WTC11 (cell line): ENCODE results near the gene USP7. TPM values are rescaled to one million over a fixed set of nuclear protein-coding genes. Genes with fewer than 3 reads are reported as not detected.
A peak's percentile ranks its signal among the peaks of the same experiment; 100 is the strongest.

Experiments used
- ATAC-seq: fragments of 200-7000 bp; cut with Tn5 transposase; 2 replicates; pipeline ENCODE4 v1.10.0; 2021; ENCODE audit warnings: mild to moderate bottlenecking, moderate library complexity
- CTCF ChIA-PET: fragments of 300-600 bp; sonication (Branson Sonifier 250); formaldehyde crosslinking; loops from one replicate; lab custom pipeline; 2021; ENCODE audit warnings: antibody characterized with exemption; lab: Charles Lee
- POLR2A ChIA-PET: fragments of 350-600 bp; sonication (Branson Sonifier 250); formaldehyde crosslinking; loops from one replicate; lab custom pipeline; 2021; ENCODE audit warnings: antibody characterized with exemption; lab: Charles Lee
- DNase-seq: peaks from one replicate; pipeline ENCODE4 v3.0.0; 2021; ENCODE audit warnings: low spot score
- H3K27ac Mint-ChIP-seq: 2 replicates; pipeline ENCODE4 v1.8.0; 2021; ENCODE audit warnings: mixed read lengths
- H3K27me3 Mint-ChIP-seq: 2 replicates; pipeline ENCODE4 v1.8.0; 2021; ENCODE audit warnings: low read depth, mild to moderate bottlenecking, moderate library complexity, mixed read lengths
- H3K36me3 Mint-ChIP-seq: 2 replicates; pipeline ENCODE4 v1.8.0; 2021; ENCODE audit warnings: mixed read lengths
- H3K4me1 Mint-ChIP-seq: 2 replicates; pipeline ENCODE4 v1.8.0; 2022; ENCODE audit warnings: mixed read lengths
- H3K4me3 Mint-ChIP-seq: 2 replicates; pipeline ENCODE4 v1.8.0; 2021; ENCODE audit warnings: mild to moderate bottlenecking, moderate library complexity, mixed read lengths
- H3K9me3 Mint-ChIP-seq: 2 replicates; pipeline ENCODE4 v1.8.0; 2021; ENCODE audit warnings: mixed read lengths
- ETV6 ChIP-seq: sonication (generic); formaldehyde crosslinking; IDR thresholded peaks from 2 replicates; pipeline ENCODE4 v1.8.1; 2022; ENCODE audit warnings: mild to moderate bottlenecking, missing genetic modification reagents
- IRF2 ChIP-seq: sonication (generic); formaldehyde crosslinking; IDR thresholded peaks from 2 replicates; pipeline ENCODE4 v1.8.0; 2022; ENCODE audit warnings: low read depth, missing genetic modification reagents, borderline replicate concordance
- NFYB ChIP-seq: sonication (generic); formaldehyde crosslinking; conservative IDR thresholded peaks from 2 replicates; pipeline ENCODE4 v1.8.0; 2022; ENCODE audit warnings: low read depth, missing genetic modification reagents
- OVOL2 ChIP-seq: fragments of 250-450 bp; sonication (Bioruptor Pico); IDR thresholded peaks from 2 replicates; pipeline ENCODE4 v1.9.0; 2021; ENCODE audit warnings: mild to moderate bottlenecking, borderline replicate concordance
- PRRX2 ChIP-seq: fragments of 250-450 bp; sonication (Bioruptor Pico); IDR thresholded peaks from 2 replicates; pipeline ENCODE4 v1.8.0; 2021; ENCODE audit warnings: mild to moderate bottlenecking
- TCF7 ChIP-seq: sonication (generic); formaldehyde crosslinking; IDR thresholded peaks from 2 replicates; pipeline ENCODE4 v1.8.0; 2022; ENCODE audit warnings: mild to moderate bottlenecking, low read depth, missing genetic modification reagents, moderate library complexity
- ZNF121 ChIP-seq: sonication (generic); formaldehyde crosslinking; IDR thresholded peaks from 2 replicates; pipeline ENCODE4 v1.8.0; 2023; ENCODE audit warnings: missing genetic modification reagents
- total RNA-seq: library from RNA; stranded (reverse); gene quantifications from 3 replicates; pipeline ENCODE4 v1.2.3, GENCODE V29; 2021
- TF ChIP-seq, protein P1 (sequence below): sonication (generic); formaldehyde crosslinking; IDR thresholded peaks from 2 replicates; pipeline ENCODE4 v1.8.1; 2022; ENCODE audit warnings: mild to moderate bottlenecking, missing genetic modification reagents, moderate library complexity, borderline replicate concordance
- TF ChIP-seq, protein P2 (sequence below): sonication (generic); formaldehyde crosslinking; IDR thresholded peaks from 2 replicates; pipeline ENCODE4 v1.8.1; 2023; ENCODE audit warnings: mild to moderate bottlenecking, missing genetic modification reagents, borderline replicate concordance
- TF ChIP-seq, protein P3 (sequence below): fragments of 250-450 bp; sonication (Bioruptor Pico); IDR thresholded peaks from 2 replicates; pipeline ENCODE4 v1.9.0; 2021; ENCODE audit warnings: mild to moderate bottlenecking
- TF ChIP-seq, protein P4 (sequence below): sonication (generic); formaldehyde crosslinking; IDR thresholded peaks from 2 replicates; pipeline ENCODE4 v1.8.1; 2023; ENCODE audit warnings: mild to moderate bottlenecking, missing genetic modification reagents
- TF ChIP-seq, protein P5 (sequence below): sonication (generic); formaldehyde crosslinking; conservative IDR thresholded peaks from 2 replicates; pipeline ENCODE4 v1.8.1; 2023; ENCODE audit warnings: mild to moderate bottlenecking, low read depth, missing genetic modification reagents, moderate library complexity
- TF ChIP-seq, protein P6 (sequence below): fragments of 250-450 bp; sonication (Bioruptor Pico); IDR thresholded peaks from 2 replicates; pipeline ENCODE4 v2.1.2; 2022; ENCODE audit warnings: mild to moderate bottlenecking, moderate library complexity
- TF ChIP-seq, protein P7 (sequence below): fragments of 200-600 bp; IDR thresholded peaks from 2 replicates; pipeline ENCODE4 v1.8.0; 2022; ENCODE audit warnings: antibody characterized with exemption
- TF ChIP-seq, protein P8 (sequence below): sonication (generic); formaldehyde crosslinking; IDR thresholded peaks from 2 replicates; pipeline ENCODE4 v1.8.0; 2023; ENCODE audit warnings: mild to moderate bottlenecking, missing genetic modification reagents

Gene USP7
- total RNA-seq, 1 experiment from 2014 or later, result 211 TPM

DNA sequence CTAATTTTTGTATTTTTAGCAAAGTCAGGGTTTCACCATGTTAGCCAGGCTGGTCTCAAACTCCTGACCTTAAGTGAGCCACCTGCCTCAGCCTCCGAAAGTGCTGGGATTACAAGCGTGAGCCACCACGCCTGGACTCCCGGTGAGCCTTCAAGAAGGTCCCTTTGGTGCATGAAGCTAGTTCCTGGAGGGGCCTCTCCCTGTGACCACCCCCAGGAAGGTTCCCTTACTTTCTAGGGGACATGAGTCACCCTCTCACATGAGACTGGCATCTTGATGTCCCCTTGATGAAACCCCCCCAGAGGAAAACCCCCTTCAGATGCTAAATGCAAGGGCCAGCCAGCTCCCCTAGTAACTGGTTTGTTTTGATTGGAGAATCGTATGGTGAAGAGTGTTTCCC is 107.7 kb downstream of the USP7 start:
- peaks cover 66% of the 10 kb centered on the region for H3K36me3 Mint-ChIP-seq

DNA sequence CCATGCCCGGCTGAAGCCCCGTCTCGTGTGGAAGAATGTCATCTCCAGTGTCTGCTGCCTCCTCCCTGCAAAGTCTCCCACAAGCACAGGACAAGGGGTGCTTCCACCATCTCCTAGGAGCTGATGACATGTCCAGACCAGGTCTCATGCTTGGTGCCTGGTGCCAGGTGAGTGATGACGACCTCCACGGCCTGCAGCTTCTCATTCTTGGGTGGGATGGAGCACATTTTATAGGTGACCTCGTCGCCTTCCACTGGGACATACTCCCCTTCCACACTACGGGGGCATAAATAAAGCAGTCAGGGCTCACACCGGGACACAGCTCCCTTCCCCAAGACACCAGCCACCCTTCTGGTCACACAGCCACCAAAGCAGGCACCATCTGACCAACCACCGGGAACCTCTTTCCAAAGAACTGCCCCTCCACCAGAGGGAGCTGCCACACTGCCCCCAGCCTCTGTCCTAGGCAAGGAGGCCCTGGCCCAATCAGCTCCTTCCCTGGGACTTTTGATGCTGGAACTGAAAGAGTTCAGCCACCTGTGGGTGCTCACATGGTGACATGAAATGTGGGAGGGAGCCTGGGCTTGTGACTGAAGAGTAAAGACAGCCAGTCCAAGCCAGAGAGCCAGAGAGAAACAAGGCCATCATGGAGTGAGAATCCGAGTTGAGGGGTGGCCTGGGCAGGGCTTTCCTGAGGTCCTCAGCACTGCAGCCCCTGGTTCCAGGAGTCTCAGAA is 108.5 kb downstream of the USP7 start:
- no peak for DNase-seq
- Mint-ChIP-seq H3K9me3 (no peaks in the 10 kb centered on the region), H3K4me3 (no peak overlapping the region), H3K36me3 (peaks cover 71% of the 10 kb centered on the region), H3K4me1 (peaks cover 53% of the 10 kb centered on the region), H3K27ac (peak overlapping the region; percentile 93), H3K27me3 (no peaks in the 10 kb centered on the region)
- ATAC-seq, result no peak
- ChIA-PET CTCF (interaction anchor here (1.0 to 3.4 kb wide), 6 partner anchors 8 to 30 kb away, joined by 5 to 12 read pairs (median 6); partner anchors contain the start of gene CARHSP1), POLR2A (interaction anchor here (2.5 kb wide), 1 partner anchor 13 kb away, joined by 10 read pairs; the partner anchor contains the start of gene CARHSP1)
- no peak for TF ChIP-seq ETV6 (CRISPR knock-in tag)
- TF ChIP-seq PRRX2 (CRISPR knock-in tag), result no peak
- no peak for TF ChIP-seq OVOL2 (CRISPR knock-in tag)
- TF ChIP-seq ZNF121 (CRISPR knock-in tag), result no peak
- TF ChIP-seq, protein P1, sequence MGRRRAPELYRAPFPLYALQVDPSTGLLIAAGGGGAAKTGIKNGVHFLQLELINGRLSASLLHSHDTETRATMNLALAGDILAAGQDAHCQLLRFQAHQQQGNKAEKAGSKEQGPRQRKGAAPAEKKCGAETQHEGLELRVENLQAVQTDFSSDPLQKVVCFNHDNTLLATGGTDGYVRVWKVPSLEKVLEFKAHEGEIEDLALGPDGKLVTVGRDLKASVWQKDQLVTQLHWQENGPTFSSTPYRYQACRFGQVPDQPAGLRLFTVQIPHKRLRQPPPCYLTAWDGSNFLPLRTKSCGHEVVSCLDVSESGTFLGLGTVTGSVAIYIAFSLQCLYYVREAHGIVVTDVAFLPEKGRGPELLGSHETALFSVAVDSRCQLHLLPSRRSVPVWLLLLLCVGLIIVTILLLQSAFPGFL, result no peak
- TF ChIP-seq, protein P2, sequence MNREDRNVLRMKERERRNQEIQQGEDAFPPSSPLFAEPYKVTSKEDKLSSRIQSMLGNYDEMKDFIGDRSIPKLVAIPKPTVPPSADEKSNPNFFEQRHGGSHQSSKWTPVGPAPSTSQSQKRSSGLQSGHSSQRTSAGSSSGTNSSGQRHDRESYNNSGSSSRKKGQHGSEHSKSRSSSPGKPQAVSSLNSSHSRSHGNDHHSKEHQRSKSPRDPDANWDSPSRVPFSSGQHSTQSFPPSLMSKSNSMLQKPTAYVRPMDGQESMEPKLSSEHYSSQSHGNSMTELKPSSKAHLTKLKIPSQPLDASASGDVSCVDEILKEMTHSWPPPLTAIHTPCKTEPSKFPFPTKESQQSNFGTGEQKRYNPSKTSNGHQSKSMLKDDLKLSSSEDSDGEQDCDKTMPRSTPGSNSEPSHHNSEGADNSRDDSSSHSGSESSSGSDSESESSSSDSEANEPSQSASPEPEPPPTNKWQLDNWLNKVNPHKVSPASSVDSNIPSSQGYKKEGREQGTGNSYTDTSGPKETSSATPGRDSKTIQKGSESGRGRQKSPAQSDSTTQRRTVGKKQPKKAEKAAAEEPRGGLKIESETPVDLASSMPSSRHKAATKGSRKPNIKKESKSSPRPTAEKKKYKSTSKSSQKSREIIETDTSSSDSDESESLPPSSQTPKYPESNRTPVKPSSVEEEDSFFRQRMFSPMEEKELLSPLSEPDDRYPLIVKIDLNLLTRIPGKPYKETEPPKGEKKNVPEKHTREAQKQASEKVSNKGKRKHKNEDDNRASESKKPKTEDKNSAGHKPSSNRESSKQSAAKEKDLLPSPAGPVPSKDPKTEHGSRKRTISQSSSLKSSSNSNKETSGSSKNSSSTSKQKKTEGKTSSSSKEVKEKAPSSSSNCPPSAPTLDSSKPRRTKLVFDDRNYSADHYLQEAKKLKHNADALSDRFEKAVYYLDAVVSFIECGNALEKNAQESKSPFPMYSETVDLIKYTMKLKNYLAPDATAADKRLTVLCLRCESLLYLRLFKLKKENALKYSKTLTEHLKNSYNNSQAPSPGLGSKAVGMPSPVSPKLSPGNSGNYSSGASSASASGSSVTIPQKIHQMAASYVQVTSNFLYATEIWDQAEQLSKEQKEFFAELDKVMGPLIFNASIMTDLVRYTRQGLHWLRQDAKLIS (CRISPR knock-in tag), result no peak
- TF ChIP-seq, protein P3, sequence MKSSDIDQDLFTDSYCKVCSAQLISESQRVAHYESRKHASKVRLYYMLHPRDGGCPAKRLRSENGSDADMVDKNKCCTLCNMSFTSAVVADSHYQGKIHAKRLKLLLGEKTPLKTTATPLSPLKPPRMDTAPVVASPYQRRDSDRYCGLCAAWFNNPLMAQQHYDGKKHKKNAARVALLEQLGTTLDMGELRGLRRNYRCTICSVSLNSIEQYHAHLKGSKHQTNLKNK (CRISPR knock-in tag), result no peak
- TF ChIP-seq, protein P4, sequence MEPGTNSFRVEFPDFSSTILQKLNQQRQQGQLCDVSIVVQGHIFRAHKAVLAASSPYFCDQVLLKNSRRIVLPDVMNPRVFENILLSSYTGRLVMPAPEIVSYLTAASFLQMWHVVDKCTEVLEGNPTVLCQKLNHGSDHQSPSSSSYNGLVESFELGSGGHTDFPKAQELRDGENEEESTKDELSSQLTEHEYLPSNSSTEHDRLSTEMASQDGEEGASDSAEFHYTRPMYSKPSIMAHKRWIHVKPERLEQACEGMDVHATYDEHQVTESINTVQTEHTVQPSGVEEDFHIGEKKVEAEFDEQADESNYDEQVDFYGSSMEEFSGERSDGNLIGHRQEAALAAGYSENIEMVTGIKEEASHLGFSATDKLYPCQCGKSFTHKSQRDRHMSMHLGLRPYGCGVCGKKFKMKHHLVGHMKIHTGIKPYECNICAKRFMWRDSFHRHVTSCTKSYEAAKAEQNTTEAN (CRISPR knock-in tag), result no peak
- TF ChIP-seq, protein P5, sequence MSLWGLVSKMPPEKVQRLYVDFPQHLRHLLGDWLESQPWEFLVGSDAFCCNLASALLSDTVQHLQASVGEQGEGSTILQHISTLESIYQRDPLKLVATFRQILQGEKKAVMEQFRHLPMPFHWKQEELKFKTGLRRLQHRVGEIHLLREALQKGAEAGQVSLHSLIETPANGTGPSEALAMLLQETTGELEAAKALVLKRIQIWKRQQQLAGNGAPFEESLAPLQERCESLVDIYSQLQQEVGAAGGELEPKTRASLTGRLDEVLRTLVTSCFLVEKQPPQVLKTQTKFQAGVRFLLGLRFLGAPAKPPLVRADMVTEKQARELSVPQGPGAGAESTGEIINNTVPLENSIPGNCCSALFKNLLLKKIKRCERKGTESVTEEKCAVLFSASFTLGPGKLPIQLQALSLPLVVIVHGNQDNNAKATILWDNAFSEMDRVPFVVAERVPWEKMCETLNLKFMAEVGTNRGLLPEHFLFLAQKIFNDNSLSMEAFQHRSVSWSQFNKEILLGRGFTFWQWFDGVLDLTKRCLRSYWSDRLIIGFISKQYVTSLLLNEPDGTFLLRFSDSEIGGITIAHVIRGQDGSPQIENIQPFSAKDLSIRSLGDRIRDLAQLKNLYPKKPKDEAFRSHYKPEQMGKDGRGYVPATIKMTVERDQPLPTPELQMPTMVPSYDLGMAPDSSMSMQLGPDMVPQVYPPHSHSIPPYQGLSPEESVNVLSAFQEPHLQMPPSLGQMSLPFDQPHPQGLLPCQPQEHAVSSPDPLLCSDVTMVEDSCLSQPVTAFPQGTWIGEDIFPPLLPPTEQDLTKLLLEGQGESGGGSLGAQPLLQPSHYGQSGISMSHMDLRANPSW (CRISPR knock-in tag), result no peak
- TF ChIP-seq, protein P6, sequence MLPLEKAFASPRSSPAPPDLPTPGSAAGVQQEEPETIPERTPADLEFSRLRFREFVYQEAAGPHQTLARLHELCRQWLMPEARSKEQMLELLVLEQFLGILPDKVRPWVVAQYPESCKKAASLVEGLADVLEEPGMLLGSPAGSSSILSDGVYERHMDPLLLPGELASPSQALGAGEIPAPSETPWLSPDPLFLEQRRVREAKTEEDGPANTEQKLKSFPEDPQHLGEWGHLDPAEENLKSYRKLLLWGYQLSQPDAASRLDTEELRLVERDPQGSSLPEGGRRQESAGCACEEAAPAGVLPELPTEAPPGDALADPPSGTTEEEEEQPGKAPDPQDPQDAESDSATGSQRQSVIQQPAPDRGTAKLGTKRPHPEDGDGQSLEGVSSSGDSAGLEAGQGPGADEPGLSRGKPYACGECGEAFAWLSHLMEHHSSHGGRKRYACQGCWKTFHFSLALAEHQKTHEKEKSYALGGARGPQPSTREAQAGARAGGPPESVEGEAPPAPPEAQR, result no peak
- TF ChIP-seq TCF7, result no peak

More for the DNA sequence above, 107.7 kb downstream of the USP7 start:
- CTCF ChIA-PET, result interaction anchor here (1.0 to 3.4 kb wide), 5 partner anchors 7 to 29 kb away, joined by 5 to 12 read pairs (median 7); partner anchors contain the start of gene CARHSP1
- peaks cover 46% of the 10 kb centered on the region for H3K4me1 Mint-ChIP-seq
- no peak overlapping the region for H3K4me3 Mint-ChIP-seq
- POLR2A ChIA-PET, result interaction anchor here (0.6 to 2.5 kb wide), 2 partner anchors 13 kb away, joined by 3 to 10 read pairs; partner anchors contain the start of gene CARHSP1
- TF ChIP-seq IRF2 (no peak), NFYB (no peak)
- TF ChIP-seq, protein P7, sequence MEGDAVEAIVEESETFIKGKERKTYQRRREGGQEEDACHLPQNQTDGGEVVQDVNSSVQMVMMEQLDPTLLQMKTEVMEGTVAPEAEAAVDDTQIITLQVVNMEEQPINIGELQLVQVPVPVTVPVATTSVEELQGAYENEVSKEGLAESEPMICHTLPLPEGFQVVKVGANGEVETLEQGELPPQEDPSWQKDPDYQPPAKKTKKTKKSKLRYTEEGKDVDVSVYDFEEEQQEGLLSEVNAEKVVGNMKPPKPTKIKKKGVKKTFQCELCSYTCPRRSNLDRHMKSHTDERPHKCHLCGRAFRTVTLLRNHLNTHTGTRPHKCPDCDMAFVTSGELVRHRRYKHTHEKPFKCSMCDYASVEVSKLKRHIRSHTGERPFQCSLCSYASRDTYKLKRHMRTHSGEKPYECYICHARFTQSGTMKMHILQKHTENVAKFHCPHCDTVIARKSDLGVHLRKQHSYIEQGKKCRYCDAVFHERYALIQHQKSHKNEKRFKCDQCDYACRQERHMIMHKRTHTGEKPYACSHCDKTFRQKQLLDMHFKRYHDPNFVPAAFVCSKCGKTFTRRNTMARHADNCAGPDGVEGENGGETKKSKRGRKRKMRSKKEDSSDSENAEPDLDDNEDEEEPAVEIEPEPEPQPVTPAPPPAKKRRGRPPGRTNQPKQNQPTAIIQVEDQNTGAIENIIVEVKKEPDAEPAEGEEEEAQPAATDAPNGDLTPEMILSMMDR, result no peak
- TF ChIP-seq, protein P8, sequence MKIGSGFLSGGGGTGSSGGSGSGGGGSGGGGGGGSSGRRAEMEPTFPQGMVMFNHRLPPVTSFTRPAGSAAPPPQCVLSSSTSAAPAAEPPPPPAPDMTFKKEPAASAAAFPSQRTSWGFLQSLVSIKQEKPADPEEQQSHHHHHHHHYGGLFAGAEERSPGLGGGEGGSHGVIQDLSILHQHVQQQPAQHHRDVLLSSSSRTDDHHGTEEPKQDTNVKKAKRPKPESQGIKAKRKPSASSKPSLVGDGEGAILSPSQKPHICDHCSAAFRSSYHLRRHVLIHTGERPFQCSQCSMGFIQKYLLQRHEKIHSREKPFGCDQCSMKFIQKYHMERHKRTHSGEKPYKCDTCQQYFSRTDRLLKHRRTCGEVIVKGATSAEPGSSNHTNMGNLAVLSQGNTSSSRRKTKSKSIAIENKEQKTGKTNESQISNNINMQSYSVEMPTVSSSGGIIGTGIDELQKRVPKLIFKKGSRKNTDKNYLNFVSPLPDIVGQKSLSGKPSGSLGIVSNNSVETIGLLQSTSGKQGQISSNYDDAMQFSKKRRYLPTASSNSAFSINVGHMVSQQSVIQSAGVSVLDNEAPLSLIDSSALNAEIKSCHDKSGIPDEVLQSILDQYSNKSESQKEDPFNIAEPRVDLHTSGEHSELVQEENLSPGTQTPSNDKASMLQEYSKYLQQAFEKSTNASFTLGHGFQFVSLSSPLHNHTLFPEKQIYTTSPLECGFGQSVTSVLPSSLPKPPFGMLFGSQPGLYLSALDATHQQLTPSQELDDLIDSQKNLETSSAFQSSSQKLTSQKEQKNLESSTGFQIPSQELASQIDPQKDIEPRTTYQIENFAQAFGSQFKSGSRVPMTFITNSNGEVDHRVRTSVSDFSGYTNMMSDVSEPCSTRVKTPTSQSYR (CRISPR knock-in tag), result no peak
- no peak for ATAC-seq
- H3K27me3 Mint-ChIP-seq, result no peaks in the 10 kb centered on the region
- H3K27ac Mint-ChIP-seq, result 0 out of 2 replicates have a peak overlapping the region, but pooled peaks have one; percentile 33
- no peak for DNase-seq
- no peaks in the 10 kb centered on the region for H3K9me3 Mint-ChIP-seq
